DND-41 (cell line): Measurements from ENCODE around the gene TYK2.

Experiments used
- ATAC-seq: fragments of 200-7000 bp; cut with Tn5 transposase; 3 replicates; pipeline ENCODE4 v1.9.1; 2021; ENCODE audit warnings: low read depth; ENCODE audit not compliant: insufficient read depth
- DNase-seq: peaks from one replicate; pipeline ENCODE4 v3.0.0-alpha.2; 2020
- H2AFZ ChIP-seq: 2 replicates; pipeline ENCODE4 v1.6.0; 2012; ENCODE audit warnings: low read depth, low read length
- H3K27ac ChIP-seq: 2 replicates; pipeline ENCODE4 v1.5.1; 2012; ENCODE audit warnings: low read length, inconsistent platforms
- H3K27me3 ChIP-seq: fragments of 200-600 bp; sonication (generic); 2 replicates; pipeline ENCODE4 v1.6.0; 2012; ENCODE audit warnings: low read length, mild to moderate bottlenecking, inconsistent platforms; ENCODE audit not compliant: insufficient read depth, poor library complexity
- H3K36me3 ChIP-seq: 2 replicates; pipeline ENCODE4 v1.5.1; 2012; ENCODE audit warnings: low read length, inconsistent platforms; ENCODE audit not compliant: insufficient read depth
- H3K4me1 ChIP-seq: 2 replicates; pipeline ENCODE4 v1.5.1; 2012; ENCODE audit warnings: mild to moderate bottlenecking, low read length; ENCODE audit not compliant: insufficient read depth
- H3K4me2 ChIP-seq: 2 replicates; pipeline ENCODE4 v1.6.0; 2012; ENCODE audit warnings: mild to moderate bottlenecking, moderate library complexity, low read length, inconsistent platforms; ENCODE audit not compliant: insufficient read depth
- H3K4me3 ChIP-seq, 2 experiments: fragments of 200-600 bp in 1 of 2; shearing (Covaris generic) in 1 of 2; 2 replicates each; pipeline ENCODE4 v1.5.1; 2012 to 2016; ENCODE audit warnings: inconsistent platforms in 2 of 2, low read length in 2 of 2, mild to moderate bottlenecking in 2 of 2, low read depth in 1 of 2, moderate library complexity in 1 of 2
- H3K79me2 ChIP-seq: 2 replicates; pipeline ENCODE4 v1.6.0; 2012; ENCODE audit warnings: low read length, inconsistent platforms; ENCODE audit not compliant: insufficient read depth
- H3K9ac ChIP-seq: 2 replicates; pipeline ENCODE4 v1.6.0; 2012; ENCODE audit warnings: low read depth, mild to moderate bottlenecking, inconsistent platforms, low read length, moderate library complexity
- H3K9me3 ChIP-seq: 2 replicates; pipeline ENCODE4 v1.5.1; 2012; ENCODE audit warnings: low read length, moderate library complexity, mild to moderate bottlenecking, inconsistent platforms; ENCODE audit not compliant: insufficient read depth, severe bottlenecking
- H4K20me1 ChIP-seq: 2 replicates; pipeline ENCODE4 v1.6.0; 2012; ENCODE audit warnings: low read length; ENCODE audit not compliant: insufficient read depth
- CTCF ChIP-seq: IDR thresholded peaks from 2 replicates; pipeline ENCODE4 v1.5.1; 2012; ENCODE audit warnings: borderline replicate concordance, low read length, moderate library complexity, mild to moderate bottlenecking; ENCODE audit not compliant: poor library complexity, severe bottlenecking; ENCODE audit errors: extremely low read depth
- EZH2 ChIP-seq: IDR thresholded peaks from 3 replicates; pipeline ENCODE4 v1.6.1; 2012; ENCODE audit warnings: borderline replicate concordance, low read depth, mild to moderate bottlenecking, moderate library complexity, low read length, inconsistent platforms; ENCODE audit not compliant: severe bottlenecking

The TYK2 gene

GRCh38 chr19:10327793-10328192, 52.6 kb downstream of the TYK2 start:
- Histone ChIP-seq H3K79me2 (peaks cover 60% of the 10 kb centered on the region), H3K4me3 (no peak overlapping the region), H2AFZ (no peak overlapping the region), H3K4me1 (peaks cover 15% of the 10 kb centered on the region), H3K36me3 (peaks cover 94% of the 10 kb centered on the region), H3K27me3 (no peaks in the 10 kb centered on the region), H3K4me2 (no peak overlapping the region), H3K9me3 (no peaks in the 10 kb centered on the region), H3K9ac (no peak overlapping the region), H4K20me1 (peaks cover 58% of the 10 kb centered on the region), H3K27ac (no peak overlapping the region)
- DNase-seq (no peak), ATAC-seq (no peak)
- TF ChIP-seq CTCF (no peak), EZH2 (no peak)

GRCh38 chr19:10325732-10326131, 54.6 kb downstream of the TYK2 start:
- no peaks in the 10 kb centered on the region; the same call in 1 of the 2 replicates for H3K4me1 ChIP-seq
- no peaks in the 10 kb centered on the region for H3K9me3 ChIP-seq
- H3K79me2 ChIP-seq, result peaks cover 42% of the 10 kb centered on the region
- no peak overlapping the region for H3K4me2 ChIP-seq
- H3K27me3 ChIP-seq, result no peaks in the 10 kb centered on the region
- no peak overlapping the region for H3K27ac ChIP-seq
- no peak for TF ChIP-seq EZH2
- peaks cover 99% of the 10 kb centered on the region for H3K36me3 ChIP-seq
- no peak overlapping the region for H2AFZ ChIP-seq
- no peak overlapping the region for H3K9ac ChIP-seq
- H4K20me1 ChIP-seq, result peaks cover 46% of the 10 kb centered on the region
- no peak overlapping the region for H3K4me3 ChIP-seq
- ATAC-seq (no peak), DNase-seq (no peak)

GRCh38 chr19:10321874-10322835, 58.2 kb downstream of the TYK2 start:
- no peaks in the 10 kb centered on the region for H3K4me1 ChIP-seq
- ATAC-seq (no peak), DNase-seq (no peak)
- no peaks in the 10 kb centered on the region for H3K27me3 ChIP-seq
- H4K20me1 ChIP-seq, result peaks cover 19% of the 10 kb centered on the region
- H3K79me2 ChIP-seq, result peaks cover 10% of the 10 kb centered on the region; the same call in 1 of the 2 replicates
- no peak overlapping the region for H3K9ac ChIP-seq
- no peak overlapping the region for H3K27ac ChIP-seq
- no peaks in the 10 kb centered on the region for H3K9me3 ChIP-seq
- peaks cover 92% of the 10 kb centered on the region for H3K36me3 ChIP-seq
- no peak overlapping the region for H2AFZ ChIP-seq
- no peak overlapping the region for H3K4me3 ChIP-seq
- no peak for TF ChIP-seq CTCF
- no peak for TF ChIP-seq EZH2
- no peak overlapping the region for H3K4me2 ChIP-seq

GRCh38 chr19:10321417-10321797, 59.0 kb downstream of the TYK2 start:
- Histone ChIP-seq H2AFZ (no peak overlapping the region), H3K27me3 (no peaks in the 10 kb centered on the region), H3K4me1 (peaks cover 2% of the 10 kb centered on the region; the same call in 1 of the 2 replicates), H3K9ac (no peak overlapping the region), H3K79me2 (peaks cover 8% of the 10 kb centered on the region; the same call in 1 of the 2 replicates), H3K4me2 (no peak overlapping the region), H4K20me1 (peaks cover 15% of the 10 kb centered on the region), H3K36me3 (peaks cover 90% of the 10 kb centered on the region), H3K4me3 (no peak overlapping the region), H3K9me3 (no peaks in the 10 kb centered on the region), H3K27ac (no peak overlapping the region)
- ATAC-seq, result 0 out of 3 replicates have a peak, but pooled peaks have one; percentile 3
- TF ChIP-seq CTCF (no peak), EZH2 (no peak)
- DNase-seq, result no peak
